HepG2 (cell line): ENCODE results near the gene UGT3A2. TPM values are rescaled to one million over a fixed set of nuclear protein-coding genes. Genes with fewer than 3 reads are reported as not detected.

Experiments
- ATAC-seq: fragments of 200-7000 bp; cut with Tn5 transposase; 3 replicates; pipeline ENCODE4 v1.9.1; 2020; ENCODE audit warnings: mild to moderate bottlenecking, moderate library complexity
- BruUV-seq: library from RNA; stranded (reverse); fragments of 400-500 nt; replicated peaks from 2 replicates; lab custom pipeline; 2021; lab: Mats Ljungman, UMichigan
- CTCF ChIA-PET: fragments of 300-600 bp; formaldehyde crosslinking; extraction: SDS; loops from one replicate; lab custom pipeline; 2021; ENCODE audit warnings: low total read pairs, inconsistent platforms, low intra/inter-chr PET ratio; lab: Yijun Ruan, JAX
- POLR2A ChIA-PET: fragments of 350-600 bp; sonication (Branson Sonifier 250); formaldehyde crosslinking; loops from one replicate; lab custom pipeline; 2020; ENCODE audit warnings: antibody characterized with exemption, inconsistent platforms; lab: Yijun Ruan, JAX
- DNase-seq: peaks from one replicate; pipeline ENCODE4 v3.0.0-alpha.2; 2015; ENCODE audit warnings: low spot score
- FAIRE-seq: peaks from 3 replicates; lab custom pipeline; 2011; peaks lifted over from hg19 to GRCh38; lab: Jason Lieb, UNC
- H2AFZ ChIP-seq: one replicate; pipeline ENCODE4 v1.6.1; 2011; ENCODE audit warnings: low read length, inconsistent platforms
- H3K27ac ChIP-seq: fragments of 300-600 bp; 3 replicates; pipeline ENCODE4 v1.8.0; 2011; ENCODE audit warnings: mixed run types, mild to moderate bottlenecking, mixed read lengths, low read length, inconsistent platforms; ENCODE audit not compliant: insufficient read depth; ENCODE audit errors: extremely low read length
- H3K27me3 ChIP-seq, 2 experiments: fragments of 200-600 bp in 1 of 2; 2 replicates in 1 of 2; 3 replicates in 1 of 2; pipeline versions ENCODE4 v1.6.0 to v1.8.0; 2011; ENCODE audit warnings: low read length in 2 of 2, mild to moderate bottlenecking in 2 of 2, moderate library complexity in 2 of 2, inconsistent platforms in 1 of 2; ENCODE audit not compliant: insufficient read depth in 2 of 2, control insufficient read depth in 1 of 2
- H3K36me3 ChIP-seq, 2 experiments: fragments of 200-600 bp in 1 of 2; replicated peaks in 1 of 2; 2 replicates in 1 of 2; 3 replicates in 1 of 2; pipeline versions ENCODE4 v1.5.1 to v1.8.0; 2011; ENCODE audit warnings: low read length in 2 of 2, inconsistent platforms in 1 of 2; ENCODE audit not compliant: insufficient read depth in 2 of 2, control insufficient read depth in 1 of 2
- H3K4me1 ChIP-seq: 2 replicates; pipeline ENCODE4 v1.5.1; 2012; ENCODE audit warnings: low read length, inconsistent platforms; ENCODE audit not compliant: insufficient read depth
- H3K4me2 ChIP-seq: 2 replicates; pipeline ENCODE4 v1.6.0; 2011; ENCODE audit warnings: low read depth, low read length, inconsistent platforms
- H3K4me3 ChIP-seq, 3 experiments: fragments of 200-600 bp in 1 of 3; sonication (generic), shearing (Covaris generic) in 1 of 3; replicated peaks in 1 of 3; 2 replicates each; pipeline ENCODE4 v1.5.1; 2011 to 2016; ENCODE audit warnings: low read length in 3 of 3, inconsistent platforms in 2 of 3, low read depth in 2 of 3, mild to moderate bottlenecking in 2 of 3, control low read depth in 1 of 3, mixed read lengths in 1 of 3; ENCODE audit not compliant: insufficient read depth in 1 of 3
- H3K79me2 ChIP-seq: one replicate; pipeline ENCODE4 v1.6.1; 2011; ENCODE audit warnings: low read length, inconsistent platforms; ENCODE audit not compliant: insufficient read depth
- H3K9ac ChIP-seq: 2 replicates; pipeline ENCODE4 v1.6.0; 2011; ENCODE audit warnings: mild to moderate bottlenecking, low read depth, low read length, inconsistent platforms; ENCODE audit not compliant: insufficient read depth
- H3K9me3 ChIP-seq: 2 replicates; pipeline ENCODE4 v1.5.1; 2012; ENCODE audit warnings: mild to moderate bottlenecking, low read length
- H4K20me1 ChIP-seq: 2 replicates; pipeline ENCODE4 v1.6.0; 2011; ENCODE audit warnings: inconsistent platforms, mild to moderate bottlenecking, low read length, moderate library complexity; ENCODE audit not compliant: insufficient read depth
- MBNL3 ChIP-seq: fragments of 250-450 bp; sonication (Bioruptor Pico); conservative IDR thresholded peaks from 2 replicates; pipeline ENCODE4 v1.8.0; 2022; ENCODE audit warnings: mild to moderate bottlenecking, inconsistent platforms
- POLR2G ChIP-seq: fragments of 200-400 bp; formaldehyde crosslinking; IDR thresholded peaks from 2 replicates; pipeline ENCODE4 v1.6.1; 2018; ENCODE audit warnings: mild to moderate bottlenecking, low read depth, low read length, moderate library complexity
- SKIL ChIP-seq: sonication (generic); formaldehyde crosslinking; IDR thresholded peaks from 2 replicates; pipeline ENCODE4 v1.8.0; 2022; ENCODE audit warnings: missing genetic modification reagents, mild to moderate bottlenecking, moderate library complexity, borderline replicate concordance
- ZNF574 ChIP-seq: sonication (generic); formaldehyde crosslinking; IDR thresholded peaks from 2 replicates; pipeline ENCODE4 v1.4.0; 2020; ENCODE audit warnings: missing genetic modification reagents
- ZNF619 ChIP-seq: sonication (generic); formaldehyde crosslinking; IDR thresholded peaks from 2 replicates; pipeline ENCODE4 v1.4.0; 2020; ENCODE audit warnings: mild to moderate bottlenecking, missing genetic modification reagents
- ZNF766 ChIP-seq: sonication (generic); formaldehyde crosslinking; IDR thresholded peaks from 2 replicates; pipeline ENCODE4 v1.5.0; 2020; ENCODE audit warnings: missing genetic modification reagents, borderline replicate concordance
- WGBS: methylation state at CpG from one replicate; pipeline ENCODE4 v1.1.6; 2017; ENCODE audit warnings: low lambda C conversion rate; 5-methylcytosine and 5-hydroxymethylcytosine counted together
- in situ Hi-C: cut with HindIII; loops from 2 replicates; pipeline ENCODE4 v1.10.0; 2017; ENCODE audit warnings: low pct_unique_long_range_greater_than_20kb; ENCODE audit not compliant: extremely low pct_ligation_motif_present
- intact Hi-C: fragments of 100-400 bp; cut with micrococcal nuclease; formaldehyde crosslinking; loops from one replicate; pipeline ENCODE4 v1.10.0; 2022; ENCODE audit not compliant: unreplicated experiment
- polyA plus RNA-seq, 8 experiments: library from polyadenylated mRNA; depleted of rRNA in 3 of 8; stranded (reverse) in 7 of 8; unstranded in 1 of 8; fragments of >200 nt; fragmentation: Illumina TruSeq in 4 of 8; extraction: Trizol in 4 of 8; gene quantifications; 2 replicates each; pipeline versions ENCODE4 v1.2.1 to v1.2.3, GENCODE V29; 2011 to 2016; ENCODE audit warnings: low read depth in 4 of 8, missing spikeins in 1 of 8, mixed read lengths in 1 of 8; ENCODE audit not compliant: insufficient read depth in 1 of 8
- total RNA-seq, 5 experiments: library from RNA; depleted of rRNA; stranded (reverse); fragments of >200 nt; fragmentation: Illumina TruSeq; extraction: Trizol; gene quantifications; 2 replicates each; pipeline ENCODE4 v1.2.3, GENCODE V29; 2016; ENCODE audit warnings: low read depth in 1 of 5

Gene UGT3A2
- total and polyA plus RNA-seq, 2 of the 13 experiments (the other 11 are each of a cell fraction or from before 2014, with no cell fraction given) = not detected

GRCh38 chr5:36045895-36046294 lies 20.8 kb downstream of the UGT3A2 start:
- 18% methylated on average over 3 of the region's 3 CpGs for WGBS
- in situ Hi-C loops = no loop called here
- ATAC-seq (no peak), FAIRE-seq (no peak), DNase-seq (no peak)
- Histone ChIP-seq H3K79me2 (no peaks in the 10 kb centered on the region), H2AFZ (no peak overlapping the region), H3K27ac (no peak overlapping the region), H3K4me2 (no peak overlapping the region), H3K4me3 (no peak overlapping the region), H3K9me3 (no peaks in the 10 kb centered on the region), H4K20me1 (no peaks in the 10 kb centered on the region), H3K36me3 (no peaks in the 10 kb centered on the region), H3K4me1 (no peaks in the 10 kb centered on the region), H3K27me3 (no peaks in the 10 kb centered on the region), H3K9ac (no peak overlapping the region)
- intact Hi-C loops = no loop called here
- no peak for TF ChIP-seq ZNF619 (CRISPR knock-in tag)
- TF ChIP-seq POLR2G = no peak
- no peak for TF ChIP-seq MBNL3 (CRISPR knock-in tag)
- no peak for TF ChIP-seq SKIL (CRISPR knock-in tag)
- TF ChIP-seq ZNF766 (CRISPR knock-in tag) = no peak
- TF ChIP-seq ZNF574 = no peak
- POLR2A ChIA-PET = no interaction called here
- CTCF ChIA-PET = no interaction called here
- no TSS peak for BruUV-seq
